NCI-H345 treated with DMSO at 0.1 percent for 48 hours (cell line): ENCODE data around the gene EXOC4.
A peak's percentile ranks its signal among the peaks of the same experiment; 100 is the strongest.

Source experiments
- DNase-seq: peaks from one replicate; lab custom pipeline; 2025; ENCODE audit not compliant: unreplicated experiment; lab: John Stamatoyannopoulos, UW

The EXOC4 gene

GRCh38 chr7:133662276-133662675 is 409.4 kb downstream of the EXOC4 start:
- no peak for DNase-seq

- DNase-seq = no peak
Measured at GRCh38 chr7:133662830-133663229, 410.0 kb downstream of the EXOC4 start.

GRCh38 chr7:133664528-133664927 is 411.6 kb downstream of the EXOC4 start:
- DNase-seq = no peak

GRCh38 chr7:133668296-133669060 is 415.6 kb downstream of the EXOC4 start:
- no peak for DNase-seq

GRCh38 chr7:133669061-133669455 is 416.2 kb downstream of the EXOC4 start:
- DNase-seq = no peak

- DNase-seq = no peak
Measured at GRCh38 chr7:133670250-133670649, 417.4 kb downstream of the EXOC4 start.

- DNase-seq = no peak
Measured at GRCh38 chr7:133672866-133673265, 420.0 kb downstream of the EXOC4 start.

GRCh38 chr7:133674079-133674763 is 421.3 kb downstream of the EXOC4 start:
- no peak for DNase-seq

- no peak for DNase-seq
Measured at GRCh38 chr7:133675510-133676218, 422.8 kb downstream of the EXOC4 start.

- DNase-seq = no peak
Measured at GRCh38 chr7:133676805-133677370, 424.0 kb downstream of the EXOC4 start.

GRCh38 chr7:133678137-133678814 is 425.4 kb downstream of the EXOC4 start:
- no peak for DNase-seq

- DNase-seq = no peak
Measured at GRCh38 chr7:133679977-133680376, 427.1 kb downstream of the EXOC4 start.

GRCh38 chr7:133681529-133681928 is 428.7 kb downstream of the EXOC4 start:
- DNase-seq = no peak

- DNase-seq = peak; percentile 54
Measured at GRCh38 chr7:133682364-133683181, 429.7 kb downstream of the EXOC4 start.

- DNase-seq = no peak
Measured at GRCh38 chr7:133683182-133683454, 430.2 kb downstream of the EXOC4 start.

- DNase-seq = no peak
Measured at GRCh38 chr7:133688483-133689239, 435.8 kb downstream of the EXOC4 start.

GRCh38 chr7:133690740-133691139 is 437.9 kb downstream of the EXOC4 start:
- DNase-seq = no peak

GRCh38 chr7:133691727-133692610 is 439.1 kb downstream of the EXOC4 start:
- DNase-seq = no peak

GRCh38 chr7:133693281-133693680 is 440.4 kb downstream of the EXOC4 start:
- DNase-seq = no peak
